ENCODE measurements around the gene ZDHHC11.

The ZDHHC11 gene

DNA sequence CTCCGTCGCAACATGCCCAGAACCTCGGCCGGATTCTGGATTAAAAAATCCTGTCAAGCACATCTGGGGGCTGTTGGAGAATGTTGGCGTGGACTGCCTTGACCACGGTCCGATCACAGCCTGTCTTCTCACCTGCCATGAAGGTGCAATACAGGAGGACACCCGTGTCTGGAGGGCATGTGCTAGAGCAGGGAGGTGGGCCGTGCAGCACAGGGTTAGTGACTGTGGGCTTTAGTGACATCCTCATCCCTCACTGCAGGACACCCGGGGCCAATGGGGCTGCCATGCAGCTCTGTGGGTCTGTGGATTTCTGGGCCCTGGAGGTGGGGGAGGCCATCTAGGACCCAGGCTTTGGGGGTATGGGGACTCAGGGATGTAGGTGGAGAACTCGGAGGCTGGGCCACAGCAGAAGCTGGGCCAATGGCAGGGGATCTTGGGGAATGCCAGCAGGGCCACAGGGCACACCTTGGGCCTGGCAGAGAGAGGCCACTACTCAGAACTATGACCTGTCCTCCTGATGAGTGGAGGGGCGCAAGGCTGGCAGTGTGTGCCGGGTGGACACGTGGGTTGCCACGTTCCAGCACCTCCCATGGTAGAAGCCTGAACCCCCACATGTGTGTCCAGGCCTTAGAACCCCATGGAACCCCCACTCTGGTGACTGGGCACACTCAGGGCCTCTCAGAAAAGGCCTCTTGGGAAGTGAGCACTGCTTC lies 89.6 kb downstream of the ZDHHC11 start:
- TF ChIP-seq, protein P1, sequence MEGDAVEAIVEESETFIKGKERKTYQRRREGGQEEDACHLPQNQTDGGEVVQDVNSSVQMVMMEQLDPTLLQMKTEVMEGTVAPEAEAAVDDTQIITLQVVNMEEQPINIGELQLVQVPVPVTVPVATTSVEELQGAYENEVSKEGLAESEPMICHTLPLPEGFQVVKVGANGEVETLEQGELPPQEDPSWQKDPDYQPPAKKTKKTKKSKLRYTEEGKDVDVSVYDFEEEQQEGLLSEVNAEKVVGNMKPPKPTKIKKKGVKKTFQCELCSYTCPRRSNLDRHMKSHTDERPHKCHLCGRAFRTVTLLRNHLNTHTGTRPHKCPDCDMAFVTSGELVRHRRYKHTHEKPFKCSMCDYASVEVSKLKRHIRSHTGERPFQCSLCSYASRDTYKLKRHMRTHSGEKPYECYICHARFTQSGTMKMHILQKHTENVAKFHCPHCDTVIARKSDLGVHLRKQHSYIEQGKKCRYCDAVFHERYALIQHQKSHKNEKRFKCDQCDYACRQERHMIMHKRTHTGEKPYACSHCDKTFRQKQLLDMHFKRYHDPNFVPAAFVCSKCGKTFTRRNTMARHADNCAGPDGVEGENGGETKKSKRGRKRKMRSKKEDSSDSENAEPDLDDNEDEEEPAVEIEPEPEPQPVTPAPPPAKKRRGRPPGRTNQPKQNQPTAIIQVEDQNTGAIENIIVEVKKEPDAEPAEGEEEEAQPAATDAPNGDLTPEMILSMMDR (IDR thresholded peaks at IDR 0.05; ENCODE audit: low read depth, low read length), result no peak

DNA sequence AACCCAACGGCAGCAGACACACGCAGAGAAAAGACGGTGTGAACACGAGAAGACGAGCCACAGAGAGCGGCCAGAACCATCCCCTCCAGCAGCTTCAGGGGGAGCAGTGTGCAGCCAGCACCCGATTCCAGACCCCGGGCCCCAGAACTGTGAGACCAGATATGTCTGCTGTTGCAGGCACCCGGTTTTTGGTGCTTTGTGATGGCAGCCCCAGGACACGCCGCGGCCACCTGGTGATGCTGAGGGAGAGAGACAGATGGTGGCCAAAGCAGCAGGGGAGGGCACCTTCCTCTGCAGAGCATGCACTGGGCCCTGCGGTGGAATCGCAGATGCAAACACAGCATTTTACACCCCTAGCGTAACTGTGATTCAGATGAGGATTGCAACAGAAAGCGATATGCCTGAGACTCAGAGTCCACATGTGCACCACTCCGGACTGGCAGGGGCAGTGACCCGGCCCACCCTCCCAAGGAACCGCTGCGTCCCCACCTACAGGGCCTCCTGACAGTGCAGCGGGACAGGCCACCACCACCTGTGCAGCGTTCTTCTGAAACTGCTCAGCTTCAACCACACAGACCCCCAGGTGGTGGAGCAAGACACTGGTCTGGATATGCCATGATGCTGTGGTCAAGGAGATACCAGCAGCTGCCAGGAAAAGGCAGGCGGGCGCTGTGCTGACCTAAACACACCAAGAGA lies 90.3 kb downstream of the ZDHHC11 start:
- Histone ChIP-seq H3K27me3 (no peaks in the 10 kb centered on the region), H3K9me3 (no peaks in the 10 kb centered on the region; the same call in 1 of the 2 replicates), H3K4me3 (ENCODE audit: low read depth, low read length) (no peak overlapping the region), H3K4me1 (no peaks in the 10 kb centered on the region), H3K36me3 (no peaks in the 10 kb centered on the region)
- DNase-seq, result peak; percentile 13
- TF ChIP-seq, protein P1 (IDR thresholded peaks at IDR 0.05; ENCODE audit: low read depth, low read length), result no peak

More for the DNA sequence above, 89.6 kb downstream of the ZDHHC11 start:
- no peaks in the 10 kb centered on the region for H3K27me3 ChIP-seq
- no peaks in the 10 kb centered on the region for H3K36me3 ChIP-seq
- H3K4me1 ChIP-seq, result no peaks in the 10 kb centered on the region
- H3K9me3 ChIP-seq, result no peaks in the 10 kb centered on the region; the same call in 1 of the 2 replicates
- H3K4me3 ChIP-seq (ENCODE audit: low read depth, low read length), result no peak overlapping the region
- DNase-seq, result peak; percentile 18

DNA sequence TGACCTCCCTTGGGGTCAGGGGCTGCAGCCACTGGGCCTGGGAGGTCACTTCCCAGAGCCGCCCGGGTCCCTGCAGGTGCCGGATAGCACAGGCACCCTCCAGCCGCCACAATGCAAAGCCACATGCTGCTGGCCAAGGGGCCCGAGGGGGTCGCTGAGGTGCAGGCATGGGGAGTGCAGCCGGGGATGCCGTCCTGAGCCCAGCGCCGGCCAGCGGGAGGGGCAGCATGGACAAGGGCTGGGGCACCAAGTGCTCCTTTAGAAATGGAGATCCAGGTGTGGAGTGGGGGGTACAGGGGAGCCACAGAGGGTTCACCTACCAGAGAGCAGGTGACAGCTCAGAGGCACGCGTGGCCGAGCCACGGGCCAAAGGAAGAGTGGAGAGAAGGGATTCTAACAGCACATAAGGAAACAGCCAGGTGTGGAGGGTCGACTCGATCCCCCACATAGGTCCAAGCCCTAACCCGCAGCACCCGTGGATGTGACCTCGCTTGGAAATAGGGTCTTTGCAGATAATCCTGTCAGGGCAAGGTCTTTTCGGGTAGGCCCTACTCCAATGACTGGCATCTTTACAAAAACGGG lies 90.9 kb downstream of the ZDHHC11 start:
- Histone ChIP-seq H3K4me3 (ENCODE audit: low read depth, low read length) (no peak overlapping the region), H3K4me1 (no peaks in the 10 kb centered on the region), H3K27me3 (no peaks in the 10 kb centered on the region), H3K9me3 (no peaks in the 10 kb centered on the region; the same call in 1 of the 2 replicates), H3K36me3 (no peaks in the 10 kb centered on the region)
- DNase-seq, result peak; percentile 23
- TF ChIP-seq, protein P1 (IDR thresholded peaks at IDR 0.05; ENCODE audit: low read depth, low read length), result no peak

DNA sequence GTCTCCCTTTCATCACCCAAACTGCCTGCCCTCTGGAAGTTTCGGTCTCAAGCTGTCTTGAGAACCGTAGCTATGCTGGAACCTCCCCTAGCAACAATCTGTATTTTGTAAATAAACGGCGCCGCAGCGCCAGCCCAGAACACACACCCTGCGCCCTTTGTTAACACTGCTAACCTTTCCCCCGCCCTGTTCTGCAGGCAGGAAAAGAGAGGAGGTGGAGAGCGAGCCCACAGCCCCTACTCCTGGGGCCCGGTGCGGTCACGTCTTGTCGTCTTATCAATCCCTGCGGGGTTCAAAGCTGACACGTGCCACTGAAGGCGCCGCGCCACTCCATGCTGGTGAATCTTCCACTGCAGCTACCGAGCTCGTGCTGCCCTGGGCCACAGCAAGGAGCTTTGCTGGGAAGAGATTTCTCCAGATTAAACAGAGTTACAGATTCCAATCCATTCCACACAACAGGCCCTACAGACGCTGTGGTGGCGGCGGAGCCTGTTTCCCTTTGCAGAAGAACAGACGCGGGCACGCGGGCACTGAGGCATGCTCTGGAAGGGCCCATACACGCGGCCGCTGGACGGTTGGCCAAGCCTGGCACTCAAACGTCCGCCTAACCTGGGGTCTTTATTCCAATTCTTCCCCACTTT lies 91.6 kb downstream of the ZDHHC11 start:
- peak; percentile 31 for DNase-seq
- Histone ChIP-seq H3K9me3 (no peaks in the 10 kb centered on the region; the same call in 1 of the 2 replicates), H3K36me3 (no peaks in the 10 kb centered on the region), H3K27me3 (no peaks in the 10 kb centered on the region), H3K4me3 (ENCODE audit: low read depth, low read length) (no peak overlapping the region), H3K4me1 (no peaks in the 10 kb centered on the region)
- TF ChIP-seq, protein P1 (IDR thresholded peaks at IDR 0.05; ENCODE audit: low read depth, low read length), result no peak

DNA sequence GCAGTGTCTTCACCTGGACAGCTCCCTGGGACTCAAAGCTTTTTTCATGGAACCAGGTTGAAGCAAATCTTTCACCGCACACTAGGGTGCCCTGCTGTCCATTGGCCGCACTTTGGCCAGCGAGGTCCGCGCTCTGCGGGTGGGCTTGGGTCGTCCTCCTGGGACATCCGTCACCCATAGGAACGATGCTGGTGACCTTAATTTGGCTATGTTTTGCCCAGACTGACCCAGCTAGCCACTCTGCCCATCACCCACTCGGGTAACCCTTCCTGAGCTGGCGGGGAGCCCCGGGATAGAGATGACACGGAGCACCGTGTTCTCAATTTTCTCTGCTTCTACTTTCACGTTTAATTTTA lies 92.1 kb downstream of the ZDHHC11 start:
- no peak overlapping the region for H3K4me3 ChIP-seq (ENCODE audit: low read depth, low read length)
- no peaks in the 10 kb centered on the region for H3K36me3 ChIP-seq
- peak; percentile 12 for DNase-seq
- no peaks in the 10 kb centered on the region for H3K27me3 ChIP-seq
- no peaks in the 10 kb centered on the region for H3K4me1 ChIP-seq
- TF ChIP-seq, protein P1 (IDR thresholded peaks at IDR 0.05; ENCODE audit: low read depth, low read length), result no peak
- H3K9me3 ChIP-seq, result no peaks in the 10 kb centered on the region

Measured in BE2C (cell line).